Islet of Langerhans (tissue), 1 donor: ENCODE results near the gene NPLOC4.

Source experiments
- FAIRE-seq: peaks from one replicate; lab custom pipeline; 2011; peaks lifted over from hg19 to GRCh38; lab: Jason Lieb, UNC

The NPLOC4 gene

DNA sequence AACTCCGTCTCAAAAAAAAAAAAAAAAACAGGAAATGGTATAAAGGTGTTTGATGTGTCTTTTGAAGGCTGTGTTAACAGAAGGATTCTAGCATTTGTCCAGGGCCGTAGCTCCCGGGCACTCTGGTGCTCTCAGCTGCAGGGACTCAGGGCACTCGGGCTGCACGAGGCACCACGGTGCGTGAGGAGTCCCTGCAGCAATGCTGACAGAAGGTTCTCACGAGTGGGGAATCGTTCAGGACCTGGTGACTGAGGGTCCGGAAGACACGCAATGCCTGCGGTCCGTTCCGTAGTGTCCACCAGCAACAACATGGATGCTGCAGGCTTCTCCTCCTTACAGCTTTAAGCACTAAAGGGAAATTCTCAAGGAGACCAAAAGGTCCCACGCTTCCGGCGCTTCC lies 72.1 kb downstream of the NPLOC4 start:
- no peak for FAIRE-seq

DNA sequence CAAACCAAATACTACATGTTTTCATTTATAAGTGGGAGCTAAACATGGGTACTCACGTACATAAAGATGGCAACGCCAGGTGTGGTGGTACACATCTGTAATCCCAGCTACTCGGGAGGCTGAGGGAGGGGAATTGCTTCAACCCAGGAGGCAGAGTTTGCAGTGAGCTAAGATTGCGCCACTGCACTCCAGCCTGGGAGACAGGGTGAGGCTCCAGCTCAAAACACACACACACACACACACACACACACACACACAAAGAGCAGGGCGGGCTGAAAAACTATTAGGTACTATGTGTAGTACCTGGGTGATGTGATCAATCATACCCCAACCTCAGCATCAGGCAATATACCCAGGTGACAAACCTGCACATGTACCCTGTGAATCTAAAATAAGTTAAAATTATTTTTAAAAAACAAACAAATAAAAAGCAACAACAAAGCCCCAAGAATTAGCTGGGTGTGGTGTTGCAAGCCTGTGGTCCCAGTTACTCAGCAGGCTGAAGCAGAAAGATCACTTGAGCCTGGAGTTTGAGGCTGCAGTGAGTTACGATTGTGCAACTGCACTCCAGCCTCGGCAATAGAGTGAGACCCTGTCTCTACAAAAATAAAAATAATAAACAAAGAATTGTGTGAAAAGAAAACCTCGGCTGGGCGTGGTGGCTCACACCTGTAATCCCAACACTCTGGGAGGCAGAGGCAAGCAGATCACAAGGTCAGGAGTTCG lies 72.9 kb downstream of the NPLOC4 start:
- no peak for FAIRE-seq

DNA sequence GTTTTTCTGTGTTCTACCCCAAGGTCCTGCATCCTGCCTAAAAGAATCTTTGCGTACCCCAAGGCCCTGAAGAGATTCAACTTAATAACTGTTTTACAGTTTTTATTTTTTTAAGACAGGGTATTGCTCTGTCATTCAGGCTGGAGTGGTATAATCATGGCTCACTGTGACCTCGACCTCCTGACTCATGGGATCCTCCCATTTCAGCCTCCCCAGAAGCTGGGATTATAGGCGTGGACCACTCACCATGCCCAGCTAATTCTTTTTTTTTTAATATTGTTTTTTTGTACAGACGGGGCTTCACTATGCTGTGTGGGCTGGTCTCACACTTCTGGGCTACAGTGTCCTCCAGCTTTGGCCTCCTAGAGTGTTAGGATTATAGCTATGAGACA lies 75.4 kb downstream of the NPLOC4 start:
- FAIRE-seq = no peak

DNA sequence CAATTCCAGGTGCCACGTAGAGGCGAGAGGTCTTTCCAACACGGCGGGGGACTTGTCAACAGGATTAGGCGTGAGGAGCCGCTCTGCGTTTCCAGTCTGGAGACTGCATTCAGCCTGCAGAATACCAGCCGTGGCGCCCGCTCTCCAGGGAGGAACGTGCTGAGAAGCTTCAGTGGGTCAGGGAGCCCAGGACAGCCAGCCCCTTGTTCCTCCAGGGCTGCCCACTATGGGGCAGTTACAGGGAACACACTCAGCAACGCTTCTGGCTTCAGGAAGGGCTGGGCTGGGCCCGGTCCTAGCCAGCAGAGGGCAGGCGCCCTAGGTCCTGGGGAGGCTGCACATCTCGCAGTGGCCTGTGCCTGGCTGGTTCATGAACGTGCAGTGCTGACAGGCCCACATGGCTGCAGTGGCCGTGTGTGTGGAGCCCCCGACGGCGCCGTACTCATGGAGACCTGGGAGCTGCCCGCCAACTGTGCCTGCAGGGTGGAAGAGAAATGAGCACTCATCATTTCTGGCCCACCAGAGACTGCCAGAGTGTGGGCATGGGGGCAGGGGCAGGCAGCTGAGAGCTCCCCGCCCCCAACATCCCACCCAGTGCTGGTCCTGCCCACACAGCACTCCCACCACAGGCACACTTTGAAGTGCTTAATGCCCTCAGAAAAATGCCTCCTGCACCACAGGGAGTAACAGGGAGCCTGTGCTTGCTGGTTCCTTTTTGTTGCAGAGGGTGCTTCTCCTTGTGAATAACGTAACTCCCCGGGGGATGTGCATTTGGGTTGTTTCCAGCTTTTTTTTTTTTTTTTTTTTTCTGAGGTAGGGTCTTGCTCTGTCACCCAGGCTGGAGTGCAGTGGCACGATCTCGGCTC lies 77.7 kb downstream of the NPLOC4 start:
- FAIRE-seq = no peak

GRCh38 chr17:81558115-81558468 lies 78.8 kb downstream of the NPLOC4 start:
- no peak for FAIRE-seq

- FAIRE-seq = no peak
Measured at GRCh38 chr17:81557276-81558114, 79.4 kb downstream of the NPLOC4 start.

DNA sequence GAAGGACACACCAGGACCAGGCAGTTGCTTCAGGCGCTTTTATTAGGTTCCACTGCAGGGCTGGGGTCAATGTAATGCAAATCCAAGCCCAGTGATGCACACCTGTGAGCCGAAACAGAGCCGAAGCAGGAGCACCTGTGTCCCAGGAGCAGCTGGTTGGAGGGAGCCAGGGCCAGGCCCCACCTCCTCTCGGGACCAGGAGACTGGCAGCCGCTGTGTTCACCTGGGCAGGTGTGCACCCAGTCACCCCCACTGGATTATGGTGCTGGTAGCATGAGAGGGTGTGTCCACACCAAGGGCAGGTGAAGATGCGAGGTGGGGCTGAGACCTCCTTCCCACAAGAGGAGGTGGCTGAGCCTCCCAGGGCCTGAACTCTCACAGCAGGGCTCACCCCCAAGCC lies 80.0 kb downstream of the NPLOC4 start:
- FAIRE-seq = no peak

GRCh38 chr17:81556175-81556691 lies 80.7 kb downstream of the NPLOC4 start:
- no peak for FAIRE-seq

GRCh38 chr17:81553616-81554181 lies 83.2 kb downstream of the NPLOC4 start:
- FAIRE-seq = no peak

- no peak for FAIRE-seq
Measured at GRCh38 chr17:81553018-81553615, 83.8 kb downstream of the NPLOC4 start.

DNA sequence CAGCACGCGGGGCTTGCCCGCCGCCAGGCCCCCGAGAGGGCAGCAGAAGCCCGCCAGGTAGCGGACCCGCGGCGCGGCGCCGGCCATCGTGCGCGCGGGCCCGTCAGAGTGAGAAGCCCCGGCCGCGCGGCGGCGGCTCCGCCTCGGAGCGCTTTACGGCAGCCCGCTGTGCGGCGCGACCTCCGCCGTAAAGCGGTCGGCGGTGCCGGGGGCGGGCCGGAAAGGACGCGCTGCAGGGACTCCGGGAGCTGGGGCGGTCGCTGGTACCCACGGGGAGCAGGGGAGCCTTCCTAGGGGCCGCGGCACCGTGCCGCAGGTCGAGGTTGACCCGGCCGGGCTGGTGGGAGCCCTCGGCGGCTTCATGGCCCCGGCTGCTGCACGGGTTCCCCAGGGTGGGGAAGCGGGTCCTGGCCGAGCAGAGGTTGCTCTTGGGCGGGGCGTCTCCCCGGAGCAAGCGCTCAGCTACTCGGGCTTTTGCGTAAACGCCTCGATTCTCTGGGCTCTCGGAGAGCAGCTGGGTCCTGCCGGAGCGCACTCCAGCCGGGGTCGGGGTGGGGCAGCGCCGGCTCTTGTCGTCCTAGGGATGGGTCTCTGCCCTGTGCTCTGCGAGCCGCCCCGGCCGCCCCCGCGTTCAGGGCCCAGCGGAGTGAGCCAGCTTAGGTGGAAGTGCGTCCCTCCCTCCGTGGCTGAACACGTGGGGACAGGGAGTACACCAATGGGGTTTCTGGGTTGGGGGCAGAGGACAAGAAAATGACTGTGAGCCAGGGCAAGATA lies 84.5 kb downstream of the NPLOC4 start, which contains the start of gene FAAP100:
FAAP100 (minus strand) TSS at position 110 of the 774 bp plus-strand sequence; CDS start at position 87, 23 bp downstream.
- FAIRE-seq = no peak

- FAIRE-seq = no peak
Measured at GRCh38 chr17:81551458-81552243, 85.3 kb downstream of the NPLOC4 start.

DNA sequence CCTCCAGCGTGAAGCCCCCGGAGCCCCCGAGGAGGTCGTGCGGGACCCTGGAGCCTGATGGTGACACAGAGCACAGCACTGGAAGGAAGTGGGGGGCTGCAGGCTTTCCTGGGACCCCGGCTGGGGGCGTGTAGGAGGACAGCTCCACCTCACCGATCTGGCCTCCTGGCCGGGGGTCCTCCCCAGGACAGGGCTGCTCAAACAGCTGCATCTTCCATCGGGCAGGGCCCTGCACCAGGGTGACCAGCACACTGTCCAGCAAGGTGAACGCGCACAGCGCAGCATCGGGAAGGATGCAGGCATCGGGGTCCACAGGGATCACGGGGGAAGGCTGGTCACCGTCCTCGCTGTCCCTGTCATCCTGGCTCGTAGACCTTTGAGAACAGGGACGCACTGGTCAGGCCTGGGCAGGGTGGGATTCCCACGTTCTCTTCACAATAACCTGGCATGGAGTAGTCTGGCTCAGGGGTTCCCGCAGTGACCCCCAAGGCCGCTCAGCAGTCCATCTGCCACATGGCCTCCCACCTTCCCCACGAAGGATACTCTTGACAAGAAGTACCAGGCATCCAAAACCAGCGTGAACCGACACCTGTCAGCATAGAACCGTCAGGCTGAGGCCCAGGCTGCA lies 86.0 kb downstream of the NPLOC4 start:
- FAIRE-seq = no peak

DNA sequence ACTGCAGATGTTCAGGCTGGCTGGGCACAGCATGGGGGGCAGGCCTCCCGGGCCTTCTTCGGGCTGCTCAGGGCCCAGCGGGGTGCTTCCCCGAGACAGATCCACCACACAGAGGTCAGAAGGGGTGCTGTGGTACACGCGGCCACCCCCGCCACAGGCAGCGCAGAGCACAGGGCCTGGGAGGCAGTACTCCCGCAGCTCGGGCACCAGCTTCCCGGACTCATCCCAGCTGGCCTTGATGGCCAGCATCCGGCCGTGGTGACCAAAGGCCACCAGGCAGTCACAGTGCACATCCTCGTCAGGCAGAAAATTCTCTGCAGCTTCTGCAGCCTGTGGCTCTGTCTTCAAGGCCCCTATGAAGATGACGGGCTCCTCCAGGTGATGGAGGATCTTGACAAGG lies 86.6 kb downstream of the NPLOC4 start:
- no peak for FAIRE-seq

DNA sequence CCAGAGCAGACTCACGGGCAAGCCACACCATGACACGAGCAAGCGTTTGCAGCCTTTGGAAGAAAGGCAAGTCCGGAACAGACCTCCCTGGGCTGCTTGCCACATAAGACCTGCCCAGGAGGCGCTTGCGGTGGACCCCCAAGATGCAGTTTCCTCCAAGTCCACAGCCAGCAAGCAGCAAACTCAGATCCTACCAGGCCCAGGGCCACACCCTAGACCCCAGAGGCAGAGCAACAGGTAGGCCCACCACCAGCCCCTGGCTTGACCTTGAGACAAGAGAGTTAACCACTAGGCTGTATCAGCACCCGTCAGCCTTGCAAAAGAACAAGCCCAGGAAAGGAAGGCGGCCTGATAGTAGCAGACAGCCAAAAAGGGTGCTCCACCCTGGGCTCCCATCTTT lies 87.1 kb downstream of the NPLOC4 start:
- FAIRE-seq = no peak

- no peak for FAIRE-seq
Measured at GRCh38 chr17:81549031-81549557, 87.8 kb downstream of the NPLOC4 start.

DNA sequence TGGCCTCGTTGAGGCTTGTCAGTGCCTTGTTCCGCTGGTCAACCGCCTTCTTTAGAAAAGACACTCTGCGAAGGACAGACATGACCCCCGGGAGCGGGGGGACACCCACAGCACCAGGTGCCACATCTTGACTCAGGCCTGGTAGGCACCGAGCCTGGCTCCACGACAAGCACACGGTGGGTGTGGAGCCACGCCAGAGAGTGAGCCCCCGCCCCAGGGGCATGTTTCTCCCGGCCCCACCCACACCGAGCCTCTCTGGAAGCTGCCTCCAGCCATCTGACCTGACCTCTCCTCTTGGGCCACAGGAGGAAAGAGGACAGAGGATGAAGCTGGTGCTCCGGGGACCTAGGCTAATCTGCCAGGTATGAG lies 89.3 kb downstream of the NPLOC4 start:
- FAIRE-seq = no peak

GRCh38 chr17:81546906-81547613 lies 89.9 kb downstream of the NPLOC4 start:
- FAIRE-seq = no peak
